HG03342 (cell line): ENCODE results near the gene PIK3CB.
"Not testable (repeated sequence)": the region's sequence is repeated elsewhere in the genome, so short reads cannot be mapped to it uniquely, and the experiment has no call there.

Source experiments
- ATAC-seq: cut with Tn5 transposase; IDR thresholded peaks from one replicate; pipeline ENCODE4 v1.9.1; 2021; ENCODE audit warnings: mild to moderate bottlenecking, moderate library complexity; ENCODE audit not compliant: unreplicated experiment

The PIK3CB gene

GRCh38 chr3:138687236-138687635 is 147.5 kb downstream of the PIK3CB start:
- peak; percentile 38 for ATAC-seq

GRCh38 chr3:138686771-138687221 is 147.9 kb downstream of the PIK3CB start:
- ATAC-seq, result peak; percentile 96

DNA sequence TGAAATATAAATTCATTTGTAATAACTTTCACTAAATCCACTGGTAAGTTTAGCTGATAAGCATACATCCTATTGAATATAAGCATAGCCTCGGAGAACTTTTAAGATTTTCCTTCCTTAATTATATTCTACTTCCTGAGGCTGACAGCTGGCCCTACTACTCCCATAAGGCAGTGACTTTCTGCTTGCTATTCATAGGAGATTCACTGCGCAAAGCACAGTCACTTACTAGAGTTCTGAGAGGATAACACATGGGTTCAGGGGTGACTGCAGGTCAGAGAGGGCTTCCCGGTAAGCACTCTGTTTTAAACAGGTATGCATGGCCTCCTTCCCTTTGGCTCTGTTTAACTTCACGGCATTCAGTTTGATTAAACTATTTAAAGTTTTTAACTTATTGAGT is 150.3 kb downstream of the PIK3CB start:
- ATAC-seq, result no peak

DNA sequence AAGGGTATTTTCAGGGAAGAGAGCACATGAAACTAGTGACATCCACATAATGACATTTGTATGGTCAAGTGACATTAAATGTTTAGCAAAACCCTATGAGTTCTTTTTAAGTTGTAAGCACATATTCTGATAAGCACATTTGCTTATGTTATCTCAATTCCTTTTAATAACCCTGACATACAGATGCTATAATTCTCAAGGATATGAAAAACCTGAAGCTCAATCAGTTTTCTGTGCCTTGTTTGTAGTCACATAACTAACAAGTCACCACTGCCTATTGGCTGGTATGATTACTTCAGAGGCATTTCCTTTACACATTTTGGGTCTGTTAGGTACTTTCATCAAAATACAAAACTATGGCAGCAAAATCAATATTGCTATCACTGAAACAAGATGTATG is 152.1 kb downstream of the PIK3CB start:
- no peak for ATAC-seq

GRCh38 chr3:138681463-138682220 is 153.1 kb downstream of the PIK3CB start:
- no peak for ATAC-seq

DNA sequence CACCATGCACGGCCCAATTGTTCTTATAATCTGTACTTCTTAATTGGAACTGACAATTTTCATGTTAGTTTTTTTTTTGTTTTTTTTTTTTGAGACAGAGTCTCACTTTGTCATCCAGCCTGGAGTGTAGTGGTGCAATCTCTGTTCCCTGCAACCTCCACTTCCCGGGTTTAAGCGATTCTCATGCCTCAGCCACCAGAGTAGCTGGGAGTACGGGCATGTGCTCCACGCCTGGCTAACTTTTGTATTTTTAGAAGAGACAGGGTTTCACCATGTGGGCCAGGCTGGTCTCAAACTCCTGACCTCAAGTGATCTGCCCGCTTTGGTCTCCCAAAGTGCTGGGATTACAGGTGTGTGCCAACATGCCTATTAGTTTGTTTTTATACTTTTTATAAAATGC is 153.8 kb downstream of the PIK3CB start:
- ATAC-seq, result not testable (repeated sequence)

DNA sequence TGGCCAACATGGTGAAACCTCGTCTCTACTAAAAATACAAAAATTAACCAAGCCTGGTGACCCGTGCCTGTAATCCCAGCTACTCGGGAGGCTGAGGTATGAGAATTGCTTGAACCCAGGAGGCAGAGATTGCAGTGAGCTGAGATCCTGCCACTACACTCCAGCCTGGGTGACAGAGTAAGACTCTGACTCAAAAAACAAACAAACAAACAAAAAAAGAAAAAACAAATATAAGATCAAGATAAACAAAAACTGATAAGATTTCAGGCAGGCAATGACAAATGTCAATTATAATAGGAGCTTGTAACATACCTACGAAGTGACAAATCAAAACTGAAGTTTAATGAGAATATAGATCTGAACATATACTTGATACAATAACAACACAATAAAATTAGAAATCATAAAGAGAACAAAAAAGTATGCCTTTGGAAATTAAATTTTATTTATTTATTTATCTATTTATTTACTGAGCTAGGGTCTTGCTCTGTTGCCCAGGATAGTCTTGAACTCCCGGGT is 155.8 kb downstream of the PIK3CB start:
- no peak for ATAC-seq

GRCh38 chr3:138678086-138678485 is 156.6 kb downstream of the PIK3CB start:
- ATAC-seq, result no peak

DNA sequence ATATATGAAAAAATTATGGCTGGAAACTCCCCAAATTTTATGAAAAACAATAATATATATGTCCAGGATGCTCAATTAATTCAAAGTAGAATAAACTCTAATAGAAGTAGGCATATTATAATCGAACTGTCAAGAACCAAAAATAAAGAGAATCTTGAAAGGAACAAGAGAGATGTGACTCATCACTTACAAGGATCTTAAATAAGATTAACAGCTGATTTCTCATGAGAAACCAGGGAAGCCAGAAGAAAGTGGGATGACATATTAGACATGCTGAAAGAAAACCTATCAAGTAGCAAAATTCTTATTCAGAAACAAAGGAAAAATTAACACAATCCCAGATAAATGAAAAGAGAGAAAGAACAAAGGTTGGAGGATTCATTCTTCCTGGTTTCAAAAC is 159.3 kb downstream of the PIK3CB start:
- no peak for ATAC-seq

GRCh38 chr3:138673641-138674530 is 160.8 kb downstream of the PIK3CB start:
- no peak for ATAC-seq

DNA sequence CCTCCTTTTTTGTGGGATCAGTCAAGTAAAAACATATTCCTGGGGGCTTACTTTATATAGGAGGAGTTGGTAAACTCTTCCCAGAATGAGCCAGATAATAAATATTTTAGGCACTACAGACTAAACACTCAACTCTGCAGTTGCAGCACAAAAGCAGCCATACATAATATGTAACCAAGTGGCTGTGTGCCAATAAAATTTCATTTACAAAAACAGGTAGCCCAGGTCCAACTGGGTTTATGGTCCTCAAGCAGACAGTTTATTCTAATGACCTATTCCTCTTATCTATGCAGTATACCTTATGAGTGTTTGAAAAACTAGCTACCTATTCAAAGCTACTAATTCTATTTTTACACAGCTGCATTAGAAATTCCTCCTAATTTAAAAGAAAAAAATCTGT is 164.3 kb downstream of the PIK3CB start:
- no peak for ATAC-seq

DNA sequence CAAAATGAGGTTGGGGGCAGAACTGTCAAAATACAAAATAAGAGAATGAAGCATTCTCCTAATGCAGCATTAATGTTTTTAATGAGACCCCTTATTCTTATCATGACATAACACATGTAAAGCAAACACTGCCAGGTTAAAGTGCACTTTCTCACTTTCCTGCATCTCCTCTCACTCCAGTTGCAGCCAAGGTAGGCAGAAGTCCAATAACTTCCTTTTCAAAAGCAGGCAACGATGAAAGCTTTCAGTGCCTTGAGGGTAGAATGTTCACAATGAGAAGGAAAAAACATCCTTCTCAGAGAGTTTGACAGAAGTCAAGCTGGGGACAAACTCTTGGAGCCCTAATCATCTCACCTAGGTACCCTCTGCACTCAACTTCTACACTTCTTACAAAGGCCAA is 166.6 kb downstream of the PIK3CB start:
- ATAC-seq, result no peak

DNA sequence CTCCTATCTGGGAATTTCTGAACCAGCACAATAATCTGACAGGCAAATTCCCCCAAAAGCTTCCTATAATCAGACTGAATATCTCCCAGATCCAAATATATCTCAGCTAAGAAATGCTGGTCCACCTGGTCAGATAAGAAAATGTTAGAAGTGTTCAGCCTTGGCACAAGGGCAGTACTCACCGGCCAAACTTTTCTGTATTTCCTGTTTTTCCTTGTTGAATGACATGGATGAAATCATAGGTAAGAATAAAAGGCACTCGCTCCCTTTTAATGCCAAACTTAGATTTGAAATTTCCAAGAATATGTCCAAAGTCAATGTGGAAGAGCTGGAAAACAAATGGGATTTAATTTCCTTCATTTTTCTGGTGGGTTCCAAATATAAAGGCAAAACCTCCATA is 177.2 kb downstream of the PIK3CB start:
- ATAC-seq, result no peak

GRCh38 chr3:138653567-138653966 is 181.2 kb downstream of the PIK3CB start:
- ATAC-seq, result no peak

GRCh38 chr3:138649134-138649533 is 185.6 kb downstream of the PIK3CB start:
- no peak for ATAC-seq

- no peak for ATAC-seq
These were observed 188.2 kb downstream of the PIK3CB start for GRCh38 chr3:138646513-138646912.

DNA sequence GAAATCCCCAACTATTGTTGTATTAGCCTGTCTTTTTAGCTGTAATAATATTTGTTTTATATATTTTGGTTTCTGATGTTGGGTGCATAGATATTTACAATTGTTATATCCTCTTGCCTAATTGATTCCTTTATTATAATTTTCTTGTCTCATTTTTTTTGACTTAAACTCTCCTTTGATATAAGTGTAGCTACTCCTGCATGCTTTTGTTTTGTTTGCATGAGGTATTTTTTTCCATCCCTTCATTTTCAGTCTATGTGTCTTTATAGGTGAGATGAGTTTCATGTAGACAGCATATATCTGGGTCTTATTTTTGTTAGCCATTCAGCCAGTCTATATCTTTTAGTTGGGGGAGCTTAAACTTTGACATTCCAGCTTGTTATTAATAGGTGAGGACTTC is 188.7 kb downstream of the PIK3CB start:
- no peak for ATAC-seq

GRCh38 chr3:138642927-138643253 is 191.8 kb downstream of the PIK3CB start:
- no peak for ATAC-seq

DNA sequence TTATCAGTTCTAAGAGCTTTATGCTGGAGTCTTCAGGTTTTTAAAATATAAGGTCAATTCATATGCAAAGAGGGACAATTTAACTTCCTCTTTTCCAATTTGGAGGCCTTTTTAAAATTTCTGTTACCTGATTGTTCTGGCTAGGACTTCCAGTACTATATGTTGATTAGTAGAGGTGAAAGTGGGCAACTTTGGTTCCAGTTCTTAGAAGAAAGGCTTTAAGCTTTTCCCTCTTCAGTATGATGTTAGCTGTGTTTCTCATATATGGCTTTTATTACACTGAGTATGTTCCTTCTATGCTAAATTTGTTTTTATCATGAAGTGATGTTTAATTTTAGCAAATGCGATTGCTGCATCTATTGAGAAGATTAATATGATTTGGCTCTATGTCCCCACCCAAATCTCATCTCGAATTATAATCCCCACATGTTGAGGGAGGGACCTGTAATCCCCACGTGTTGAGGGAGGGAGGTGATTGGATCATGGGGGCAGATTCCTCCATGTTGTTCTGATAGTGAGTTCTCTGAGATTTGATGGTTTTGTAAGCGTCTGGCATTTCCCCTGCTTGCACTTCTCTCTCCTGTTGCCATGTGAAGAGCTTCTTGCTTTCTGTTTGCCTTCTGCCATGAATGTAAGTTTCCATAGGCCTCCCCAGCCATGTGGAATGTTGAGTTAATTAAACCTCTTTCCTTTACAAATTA is 192.4 kb downstream of the PIK3CB start:
- ATAC-seq, result no peak

DNA sequence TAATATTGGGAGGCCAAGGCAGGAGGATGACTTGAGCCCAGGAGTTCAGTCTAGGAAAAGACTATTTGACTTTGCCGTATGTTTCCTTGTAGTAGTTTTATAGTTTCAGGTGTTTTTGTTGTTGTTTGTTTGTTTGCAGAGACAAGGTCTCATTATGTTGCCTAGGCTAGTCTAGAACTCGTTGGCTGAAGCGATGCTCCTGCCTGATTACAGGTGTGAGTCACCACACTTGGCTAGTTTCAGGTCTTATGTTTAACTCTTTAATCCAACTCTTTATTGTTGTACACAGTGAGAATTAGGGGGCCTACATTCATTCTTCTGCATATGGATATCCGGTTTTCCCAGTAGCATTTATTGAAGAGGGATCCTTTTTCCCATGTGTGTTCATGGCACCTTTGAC is 194.2 kb downstream of the PIK3CB start:
- no peak for ATAC-seq

DNA sequence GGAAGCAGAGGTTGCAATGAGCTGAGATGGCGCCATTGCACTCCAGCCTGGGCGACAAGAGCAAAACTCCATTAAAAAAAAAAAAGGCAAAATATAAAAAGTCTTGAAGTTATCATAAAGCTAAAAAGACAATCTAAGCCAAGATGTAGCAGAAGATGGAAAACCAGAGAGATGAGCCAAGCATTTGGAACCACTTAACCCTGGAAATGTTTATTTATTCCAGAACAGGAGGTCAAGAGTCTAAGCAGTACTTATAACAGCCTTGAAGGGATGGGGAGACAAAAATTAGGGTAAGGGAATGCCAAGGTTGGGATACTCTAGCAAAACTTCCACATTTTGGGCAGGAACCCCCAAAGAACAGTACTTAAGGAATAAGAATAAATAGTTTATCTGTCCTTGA is 196.1 kb downstream of the PIK3CB start:
- ATAC-seq, result no peak
